Stimulated activated naive B cell treated with anti-CD40 and anti-IgM and Interleukin-4, amounts not matched to agents 10 μg/mL and 1 μg/mL and 100 μg/mL, for 72 hours (primary cell): ENCODE results near the gene SPTBN4.
"Not testable (repeated sequence)": the region's sequence is repeated elsewhere in the genome, so short reads cannot be mapped to it uniquely, and the experiment has no call there.

Experiments
- ATAC-seq, 2 donors: fragments of 150-1000 bp; cut with Tn5 transposase; replicated peaks; 2 replicates each; pipeline ENCODE4 v1.10.0; 2021; ENCODE audit warnings: moderate library complexity in 1 of 2
- DNase-seq: peaks from one replicate; pipeline ENCODE4 v3.0.0; 2021
- H3K27ac Mint-ChIP-seq: one replicate; pipeline ENCODE4 v1.8.0; 2022; ENCODE audit warnings: mild to moderate bottlenecking, mixed read lengths
- H3K27me3 Mint-ChIP-seq, 2 donors: one replicate each; pipeline ENCODE4 v1.8.0; 2022; ENCODE audit warnings: mixed read lengths in 2 of 2
- H3K36me3 Mint-ChIP-seq, 2 donors: one replicate each; pipeline ENCODE4 v1.8.0; 2022; ENCODE audit warnings: mixed read lengths in 2 of 2, mild to moderate bottlenecking in 1 of 2
- H3K4me1 Mint-ChIP-seq, 2 donors: one replicate each; pipeline ENCODE4 v1.8.0; 2022; ENCODE audit warnings: mixed read lengths in 2 of 2, mild to moderate bottlenecking in 1 of 2
- H3K4me3 Mint-ChIP-seq, 2 donors: one replicate each; pipeline ENCODE4 v1.8.0; 2022; ENCODE audit warnings: mild to moderate bottlenecking in 2 of 2, mixed read lengths in 2 of 2, moderate library complexity in 1 of 2
- H3K9me3 Mint-ChIP-seq, 2 donors: one replicate each; pipeline ENCODE4 v1.8.0; 2022; ENCODE audit warnings: mixed read lengths in 2 of 2, mild to moderate bottlenecking in 1 of 2

The SPTBN4 gene

DNA sequence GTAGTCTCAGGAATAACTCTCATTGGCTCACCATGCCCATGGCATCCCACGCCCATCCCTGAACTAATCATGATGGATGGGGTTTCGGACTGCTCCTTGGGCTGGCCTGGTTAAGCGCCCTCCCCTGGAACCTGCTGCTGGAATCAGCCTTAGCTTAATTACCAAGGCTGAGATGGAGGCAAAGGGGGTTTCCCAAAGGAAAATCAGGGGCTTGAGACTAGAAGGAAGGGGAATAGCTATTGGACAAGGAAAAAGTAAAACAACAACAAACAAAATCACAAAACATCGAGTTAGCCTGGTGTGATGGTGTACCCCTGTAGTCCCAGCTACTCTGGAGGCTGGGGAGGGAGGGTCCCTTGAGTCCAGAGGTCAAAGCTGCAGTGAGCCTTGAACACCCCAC is 84.2 kb downstream of the SPTBN4 start:
- Mint-ChIP-seq H3K27ac (no peak overlapping the region), H3K36me3 (no peaks in the 10 kb centered on the region), H3K9me3 (no peaks in the 10 kb centered on the region), H3K4me3 (no peak overlapping the region), H3K27me3 (peaks cover 72 to 82% of the 10 kb centered on the region in 2 donors), H3K4me1 (peaks cover 7 to 12% of the 10 kb centered on the region in 2 donors)
- DNase-seq = no peak
- ATAC-seq = no peak

DNA sequence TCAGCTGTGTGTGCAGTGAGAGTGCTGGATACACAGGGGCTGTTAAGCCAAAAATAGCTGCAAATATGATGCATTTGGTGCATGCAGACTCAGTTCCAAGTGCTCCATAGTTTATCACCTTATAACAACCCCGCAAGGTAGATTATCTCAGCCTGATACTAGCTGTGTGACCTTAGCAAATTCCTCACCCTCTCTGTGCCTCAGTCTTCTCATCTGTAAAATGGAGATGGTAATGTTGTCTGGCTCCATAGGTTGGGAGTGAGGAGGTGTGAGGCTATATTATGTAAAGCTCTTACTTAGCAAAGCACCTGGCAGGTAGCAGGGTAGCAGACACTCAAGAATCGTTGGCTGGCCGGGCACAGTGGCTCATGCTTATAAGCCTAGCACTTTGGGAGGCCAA is 86.0 kb downstream of the SPTBN4 start:
- Mint-ChIP-seq H3K27ac (no peak overlapping the region), H3K4me1 (peaks cover 7 to 12% of the 10 kb centered on the region in 2 donors), H3K36me3 (no peaks in the 10 kb centered on the region), H3K9me3 (no peaks in the 10 kb centered on the region), H3K27me3 (peaks cover 69 to 88% of the 10 kb centered on the region in 2 donors), H3K4me3 (no peak overlapping the region)
- no peak for ATAC-seq
- no peak for DNase-seq

DNA sequence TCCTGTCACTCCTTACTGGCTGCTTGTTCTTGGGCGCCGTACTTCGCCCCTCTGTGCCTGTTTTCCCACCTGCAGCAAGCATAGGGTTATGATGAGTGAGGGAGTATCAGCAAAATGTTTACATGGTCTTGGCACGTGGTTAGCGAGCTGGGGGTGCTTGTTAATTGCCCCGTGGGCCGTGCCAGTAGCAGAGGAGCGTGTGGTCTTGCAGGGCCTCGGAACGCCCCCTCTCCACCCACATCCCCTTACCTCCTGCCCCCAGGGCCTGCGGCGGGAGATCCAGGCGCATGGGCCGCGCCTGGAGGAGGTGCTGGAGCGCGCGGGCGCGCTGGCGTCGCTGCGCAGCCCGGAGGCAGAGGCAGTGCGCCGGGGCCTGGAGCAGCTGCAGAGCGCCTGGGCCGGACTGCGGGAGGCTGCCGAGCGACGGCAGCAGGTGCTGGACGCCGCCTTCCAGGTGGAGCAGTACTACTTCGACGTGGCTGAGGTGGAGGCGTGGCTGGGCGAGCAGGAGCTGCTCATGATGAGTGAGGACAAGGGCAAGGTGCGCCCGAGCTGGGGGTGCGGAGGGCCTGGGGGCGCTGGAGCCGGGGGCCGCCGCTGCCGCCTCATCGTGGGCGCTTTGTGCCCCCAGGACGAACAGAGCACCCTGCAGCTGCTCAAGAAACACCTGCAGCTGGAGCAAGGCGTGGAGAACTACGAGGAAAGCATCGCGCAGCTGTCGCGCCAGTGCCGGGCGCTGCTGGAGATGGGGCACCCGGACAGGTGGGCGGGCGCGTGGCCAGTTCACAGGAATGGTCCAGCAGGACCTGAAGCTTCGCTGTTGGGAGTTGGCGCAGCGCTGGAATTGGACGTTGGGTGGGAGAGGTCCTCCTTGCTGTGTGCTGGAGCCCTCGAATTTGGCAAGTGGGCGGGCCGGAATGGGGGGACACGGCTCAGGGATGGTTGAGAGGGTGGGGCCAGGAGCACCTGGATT is 87.4 kb downstream of the SPTBN4 start:
- no peak for ATAC-seq
- H3K27me3 Mint-ChIP-seq = peaks cover 67 to 77% of the 10 kb centered on the region in 2 donors
- no peaks in the 10 kb centered on the region for H3K36me3 Mint-ChIP-seq
- no peak overlapping the region for H3K4me3 Mint-ChIP-seq
- H3K9me3 Mint-ChIP-seq = no peaks in the 10 kb centered on the region
- DNase-seq = no peak
- H3K27ac Mint-ChIP-seq = no peak overlapping the region
- H3K4me1 Mint-ChIP-seq = peaks cover 2 to 6% of the 10 kb centered on the region in 2 donors

DNA sequence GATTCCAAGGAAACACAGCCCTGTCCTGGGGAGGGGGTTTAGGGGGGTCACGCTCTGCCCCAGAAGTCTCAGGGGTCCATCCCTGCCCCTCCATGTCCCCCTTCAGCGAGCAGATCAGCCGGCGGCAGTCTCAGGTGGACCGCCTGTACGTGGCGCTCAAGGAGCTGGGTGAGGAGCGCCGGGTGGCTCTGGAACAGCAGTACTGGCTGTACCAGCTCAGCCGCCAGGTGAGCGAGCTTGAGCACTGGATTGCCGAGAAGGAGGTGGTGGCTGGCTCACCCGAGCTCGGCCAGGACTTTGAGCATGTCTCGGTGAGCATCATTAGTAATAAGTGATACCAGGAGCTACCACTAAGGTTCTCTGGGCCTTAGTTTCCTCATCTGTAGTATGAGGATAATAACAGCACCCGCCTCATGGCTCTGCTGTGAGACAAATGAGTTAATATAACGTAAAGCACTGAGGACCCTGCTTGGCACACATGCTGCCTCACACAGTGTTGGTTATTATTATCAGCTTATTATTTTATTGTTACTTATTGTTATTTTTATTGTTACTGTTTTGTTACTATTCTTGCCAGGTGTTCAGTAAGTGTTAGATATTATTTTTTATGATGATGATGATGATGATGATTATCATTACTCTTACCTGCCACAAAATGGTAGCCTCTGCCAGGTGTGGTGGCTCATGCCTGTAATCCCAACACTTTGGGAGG is 89.3 kb downstream of the SPTBN4 start:
- Mint-ChIP-seq H3K4me3 (no peak overlapping the region), H3K27ac (no peak overlapping the region), H3K36me3 (no peaks in the 10 kb centered on the region), H3K27me3 (peaks cover 68 to 79% of the 10 kb centered on the region in 2 donors), H3K9me3 (no peaks in the 10 kb centered on the region), H3K4me1 (no peaks in the 10 kb centered on the region)
- DNase-seq = no peak
- ATAC-seq = no peak

DNA sequence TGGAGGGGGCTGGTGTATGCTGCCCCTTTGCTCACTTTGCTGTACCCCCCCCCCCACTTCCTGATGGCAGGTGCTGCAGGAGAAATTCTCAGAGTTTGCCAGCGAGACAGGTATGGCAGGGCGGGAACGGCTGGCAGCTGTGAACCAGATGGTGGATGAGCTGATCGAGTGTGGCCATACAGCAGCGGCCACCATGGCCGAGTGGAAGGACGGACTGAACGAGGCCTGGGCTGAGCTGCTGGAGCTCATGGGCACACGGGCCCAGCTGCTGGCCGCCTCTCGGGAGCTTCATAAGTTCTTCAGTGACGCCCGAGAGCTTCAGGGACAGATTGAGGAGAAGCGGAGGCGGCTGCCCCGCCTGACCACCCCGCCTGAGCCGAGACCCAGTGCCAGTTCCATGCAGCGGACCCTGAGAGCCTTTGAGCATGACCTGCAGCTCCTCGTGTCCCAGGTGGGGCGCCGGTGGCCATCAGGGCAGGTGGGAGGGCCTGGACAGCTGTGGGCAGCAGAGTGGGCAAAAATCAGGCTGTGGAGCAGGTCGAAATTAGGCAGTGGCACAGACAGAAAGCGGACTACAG is 90.2 kb downstream of the SPTBN4 start:
- ATAC-seq = no peak
- Mint-ChIP-seq H3K27ac (no peak overlapping the region), H3K36me3 (no peaks in the 10 kb centered on the region), H3K27me3 (peaks cover 68 to 76% of the 10 kb centered on the region in 2 donors), H3K4me1 (no peaks in the 10 kb centered on the region), H3K4me3 (no peak overlapping the region), H3K9me3 (no peaks in the 10 kb centered on the region)
- no peak for DNase-seq

DNA sequence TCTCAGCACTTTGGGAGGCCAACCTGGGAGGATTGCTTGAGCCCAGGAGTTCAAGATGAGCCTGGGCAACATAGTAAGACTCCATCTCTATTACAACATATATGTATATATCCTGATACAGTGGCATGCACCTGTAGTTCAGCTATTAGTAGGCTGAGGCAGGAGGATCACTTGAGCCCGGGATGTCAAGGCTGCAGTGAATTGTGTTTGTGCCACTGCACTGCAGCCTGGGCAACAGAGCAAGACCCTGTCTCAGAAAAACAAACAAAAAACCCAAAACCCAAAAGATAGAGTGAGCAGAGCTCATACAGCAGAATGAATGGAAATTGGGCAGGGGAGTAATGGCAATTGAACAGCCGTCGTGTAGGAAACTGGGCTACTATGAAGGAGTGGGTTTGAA is 92.6 kb downstream of the SPTBN4 start:
- Mint-ChIP-seq H3K36me3 (no peaks in the 10 kb centered on the region), H3K27ac (no peak overlapping the region), H3K9me3 (no peaks in the 10 kb centered on the region), H3K4me1 (no peaks in the 10 kb centered on the region), H3K4me3 (no peak overlapping the region), H3K27me3 (peaks cover 53 to 65% of the 10 kb centered on the region in 2 donors)
- no peak for ATAC-seq
- DNase-seq = no peak

DNA sequence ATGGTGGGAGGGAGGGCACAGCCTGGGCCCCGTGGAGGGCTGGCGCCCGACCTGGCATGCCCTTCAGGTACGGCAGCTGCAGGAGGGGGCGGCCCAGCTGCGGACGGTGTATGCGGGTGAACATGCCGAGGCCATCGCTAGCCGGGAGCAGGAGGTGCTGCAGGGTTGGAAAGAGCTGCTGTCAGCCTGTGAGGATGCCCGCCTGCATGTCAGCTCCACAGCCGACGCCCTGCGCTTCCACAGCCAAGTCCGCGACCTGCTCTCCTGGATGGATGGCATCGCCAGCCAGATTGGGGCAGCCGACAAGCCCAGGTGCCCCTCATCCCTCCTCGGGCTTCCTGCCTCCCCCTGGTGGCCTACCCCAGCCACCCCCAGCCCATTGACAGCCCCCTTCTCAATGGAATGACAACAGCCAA is 93.3 kb downstream of the SPTBN4 start:
- no peaks in the 10 kb centered on the region for H3K36me3 Mint-ChIP-seq
- no peak overlapping the region for H3K4me3 Mint-ChIP-seq
- H3K27ac Mint-ChIP-seq = no peak overlapping the region
- H3K9me3 Mint-ChIP-seq = no peaks in the 10 kb centered on the region
- no peaks in the 10 kb centered on the region for H3K4me1 Mint-ChIP-seq
- no peak for ATAC-seq
- H3K27me3 Mint-ChIP-seq = peaks cover 51 to 65% of the 10 kb centered on the region in 2 donors
- DNase-seq = no peak

DNA sequence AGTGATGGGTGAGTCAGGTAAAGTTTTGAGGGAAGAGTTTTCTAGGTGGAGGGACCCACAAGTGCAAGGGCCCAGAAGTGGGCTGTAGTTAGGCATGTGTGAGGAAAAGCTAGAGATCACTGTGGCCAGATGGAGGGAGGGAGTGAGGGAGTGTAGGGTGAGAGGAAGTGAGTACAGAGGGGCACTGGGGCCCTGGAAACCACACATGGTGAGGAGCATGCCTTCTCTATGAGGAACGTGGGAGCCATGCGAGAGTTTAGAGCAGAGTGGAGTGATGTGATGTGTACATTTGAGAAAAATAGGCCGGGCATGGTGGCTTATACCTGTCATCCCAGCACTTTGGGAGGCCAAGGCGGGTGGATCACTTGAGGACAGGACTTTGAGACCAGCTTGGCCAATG is 95.1 kb downstream of the SPTBN4 start:
- no peak overlapping the region for H3K4me3 Mint-ChIP-seq
- no peaks in the 10 kb centered on the region for H3K9me3 Mint-ChIP-seq
- ATAC-seq = no peak
- H3K36me3 Mint-ChIP-seq = no peaks in the 10 kb centered on the region
- no peak overlapping the region for H3K27ac Mint-ChIP-seq
- DNase-seq = no peak
- peaks cover 51 to 69% of the 10 kb centered on the region in 2 donors for H3K27me3 Mint-ChIP-seq
- H3K4me1 Mint-ChIP-seq = peaks cover 0 to 3% of the 10 kb centered on the region in 2 donors

DNA sequence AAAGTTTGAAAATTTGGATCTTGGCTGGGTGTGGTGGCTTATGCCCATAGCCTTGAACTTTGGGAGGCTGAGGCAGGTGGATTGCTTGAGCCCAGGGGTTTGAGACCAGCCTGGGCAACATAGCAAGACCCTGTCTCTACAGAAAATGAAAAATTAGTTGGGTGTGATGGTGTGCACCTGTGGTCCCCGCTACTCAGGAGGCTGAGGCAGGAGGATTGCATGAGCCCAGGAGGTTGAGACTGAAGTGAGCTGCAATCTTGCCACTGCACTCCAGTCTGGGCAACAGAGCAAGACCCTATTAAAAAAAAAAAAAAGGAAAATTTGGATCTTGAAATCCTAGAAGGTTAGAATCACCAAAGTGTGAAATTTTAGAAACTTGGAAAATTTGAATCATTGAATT is 97.7 kb downstream of the SPTBN4 start:
- not testable (repeated sequence) for H3K36me3 Mint-ChIP-seq, H3K4me3 Mint-ChIP-seq, H3K9me3 Mint-ChIP-seq, DNase-seq, H3K27ac Mint-ChIP-seq, ATAC-seq
- peaks cover 7 to 11% of the 10 kb centered on the region in 2 donors for H3K4me1 Mint-ChIP-seq
- peaks cover 40 to 76% of the 10 kb centered on the region in 2 donors for H3K27me3 Mint-ChIP-seq

DNA sequence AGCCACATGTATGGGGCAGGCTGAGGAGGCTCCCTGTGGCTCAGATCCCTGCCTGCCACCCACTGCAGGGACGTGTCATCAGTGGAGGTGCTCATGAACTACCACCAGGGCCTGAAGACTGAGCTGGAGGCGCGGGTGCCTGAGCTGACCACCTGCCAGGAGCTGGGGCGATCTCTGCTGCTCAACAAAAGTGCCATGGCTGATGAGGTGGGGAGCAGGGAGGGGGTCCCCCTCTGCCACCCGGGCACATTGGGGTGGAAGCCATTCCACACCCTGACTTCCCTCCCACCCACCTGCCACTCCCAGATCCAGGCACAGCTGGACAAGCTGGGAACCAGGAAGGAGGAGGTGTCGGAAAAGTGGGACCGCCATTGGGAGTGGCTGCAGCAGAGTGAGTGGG is 98.6 kb downstream of the SPTBN4 start:
- Mint-ChIP-seq H3K36me3 (no peaks in the 10 kb centered on the region), H3K4me1 (peaks cover 11 to 19% of the 10 kb centered on the region in 2 donors), H3K4me3 (no peak overlapping the region), H3K27ac (no peak overlapping the region), H3K27me3 (peaks cover 34 to 74% of the 10 kb centered on the region in 2 donors), H3K9me3 (no peaks in the 10 kb centered on the region)
- DNase-seq = no peak
- ATAC-seq = no peak

DNA sequence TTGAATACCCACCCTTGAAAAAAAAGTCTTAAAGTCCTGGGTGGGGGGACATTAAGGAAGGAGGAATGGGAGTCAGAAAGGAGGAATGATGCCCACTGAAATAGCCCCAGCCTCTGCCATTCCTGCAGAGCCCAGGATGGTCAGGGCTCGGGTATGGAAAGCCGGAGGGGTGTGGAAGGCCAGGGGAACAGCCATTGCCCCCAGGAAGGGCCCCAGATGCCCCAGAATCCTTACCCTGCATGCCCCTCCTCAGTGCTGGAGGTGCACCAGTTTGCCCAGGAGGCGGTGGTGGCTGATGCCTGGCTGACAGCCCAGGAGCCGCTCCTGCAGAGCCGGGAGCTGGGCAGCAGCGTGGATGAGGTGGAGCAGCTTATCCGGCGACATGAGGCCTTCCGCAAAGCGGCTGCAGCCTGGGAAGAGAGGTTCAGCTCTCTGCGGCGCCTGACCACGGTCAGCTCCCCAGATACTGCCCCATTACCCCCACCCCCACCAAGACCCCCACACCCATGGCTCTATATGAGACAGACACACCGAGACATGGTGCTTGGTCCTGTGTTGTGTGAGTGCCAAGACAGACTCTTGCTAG is 99.2 kb downstream of the SPTBN4 start:
- H3K27ac Mint-ChIP-seq = no peak overlapping the region
- peaks cover 3 to 4% of the 10 kb centered on the region in 2 donors for H3K9me3 Mint-ChIP-seq
- H3K4me1 Mint-ChIP-seq = peaks cover 16 to 24% of the 10 kb centered on the region in 2 donors
- DNase-seq (no peak), ATAC-seq (no peak)
- H3K27me3 Mint-ChIP-seq = peaks cover 30 to 67% of the 10 kb centered on the region in 2 donors
- no peak overlapping the region for H3K4me3 Mint-ChIP-seq
- no peaks in the 10 kb centered on the region for H3K36me3 Mint-ChIP-seq

DNA sequence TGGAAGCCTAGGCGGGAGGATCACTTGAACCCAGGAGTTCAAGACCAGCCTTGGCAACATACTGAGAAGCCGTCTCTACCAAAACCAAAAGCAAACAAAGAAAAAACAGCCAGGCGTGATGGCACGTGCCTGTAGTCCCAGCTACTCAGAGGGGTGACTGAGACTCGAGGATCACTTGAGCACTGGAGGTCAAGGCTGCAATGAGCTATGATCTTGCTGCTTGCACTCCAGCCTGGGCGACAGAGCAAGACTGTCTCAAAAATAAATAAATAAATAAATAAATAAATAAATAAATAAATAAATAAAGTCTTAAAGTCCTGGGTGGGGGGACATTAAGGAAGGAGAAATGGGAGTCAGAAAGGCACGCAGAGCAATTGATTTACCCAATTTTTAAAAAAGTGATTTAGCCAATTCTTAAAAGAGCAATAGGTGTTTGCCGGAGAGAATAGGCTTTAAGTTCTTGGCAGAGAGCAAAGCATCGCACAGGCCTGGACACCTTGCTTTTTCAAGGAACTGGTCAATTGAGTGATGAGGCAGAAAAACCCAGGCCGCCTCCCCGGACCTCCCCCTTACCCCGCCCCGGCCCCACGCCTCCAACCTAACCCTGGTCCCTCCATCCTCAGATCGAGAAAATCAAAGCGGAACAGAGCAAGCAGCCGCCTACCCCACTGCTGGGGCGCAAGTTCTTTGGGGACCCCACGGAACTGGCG is 100.4 kb downstream of the SPTBN4 start:
- Mint-ChIP-seq H3K27ac (no peak overlapping the region), H3K36me3 (no peaks in the 10 kb centered on the region), H3K9me3 (peaks cover 3 to 5% of the 10 kb centered on the region in 2 donors), H3K4me1 (peaks cover 17 to 26% of the 10 kb centered on the region in 2 donors), H3K27me3 (peaks cover 23 to 58% of the 10 kb centered on the region in 2 donors), H3K4me3 (peak overlapping the region; percentile 72 to 77)
- DNase-seq (no peak), ATAC-seq (peak in 1 of 2 donors; percentile 20)

DNA sequence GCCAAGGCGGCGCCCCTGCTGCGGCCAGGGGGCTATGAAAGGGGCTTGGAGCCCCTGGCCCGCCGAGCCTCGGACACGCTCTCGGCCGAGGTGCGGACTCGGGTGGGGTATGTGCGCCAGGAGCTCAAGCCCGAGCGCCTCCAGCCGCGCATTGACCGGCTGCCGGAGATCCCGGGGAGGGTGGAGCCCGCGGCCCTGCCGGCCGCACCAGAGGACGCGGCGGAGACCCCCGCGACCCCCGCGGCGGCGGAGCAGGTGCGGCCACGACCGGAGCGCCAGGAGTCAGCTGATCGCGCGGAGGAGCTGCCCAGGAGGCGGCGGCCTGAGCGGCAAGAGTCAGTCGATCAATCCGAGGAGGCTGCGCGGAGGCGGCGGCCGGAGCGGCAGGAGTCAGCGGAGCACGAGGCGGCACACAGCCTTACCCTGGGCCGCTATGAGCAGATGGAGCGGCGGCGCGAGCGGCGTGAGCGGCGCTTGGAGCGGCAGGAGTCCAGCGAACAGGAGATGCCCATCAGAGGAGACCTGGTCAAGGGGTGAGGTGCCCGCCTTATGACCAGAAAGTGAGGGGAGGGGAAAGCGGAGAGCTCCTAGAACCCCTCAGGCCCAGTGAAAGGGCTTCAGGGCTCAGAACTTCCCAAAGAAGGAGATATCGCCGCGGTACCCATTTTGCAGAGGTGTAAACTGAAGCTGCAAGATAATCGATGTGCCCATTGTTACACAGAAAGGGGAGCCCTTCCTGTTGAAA is 101.1 kb downstream of the SPTBN4 start:
- Mint-ChIP-seq H3K4me1 (peaks cover 17 to 26% of the 10 kb centered on the region in 2 donors), H3K27me3 (peaks cover 23 to 58% of the 10 kb centered on the region in 2 donors), H3K9me3 (peaks cover 3 to 5% of the 10 kb centered on the region in 2 donors), H3K27ac (no peak overlapping the region), H3K4me3 (peak overlapping the region; percentile 72 to 77), H3K36me3 (no peaks in the 10 kb centered on the region)
- ATAC-seq (no peak), DNase-seq (no peak)
